Measurements from ENCODE around the gene TRAF3.
A peak's percentile ranks its signal among the peaks of the same experiment; 100 is the strongest.

The TRAF3 gene

GRCh38 chr14:102776761-102777710, at the start of gene TRAF3:
TSS of gene TRAF3 (plus strand) at chr14:102777449. CDS start at chr14:102870202, 92,753 bp downstream.
- DNase-seq (ENCODE audit: low read depth in 1 of 2, low spot score in 1 of 2): peak; percentile 68 to 70

GRCh38 chr14:102728501-102728900, 48.7 kb upstream of the TRAF3 start:
- no peak for DNase-seq (ENCODE audit: low read depth in 1 of 2, low spot score in 1 of 2)

- DNase-seq (ENCODE audit: low read depth in 1 of 2, low spot score in 1 of 2): no peak
These were observed 48.0 kb upstream of the TRAF3 start for GRCh38 chr14:102729268-102729667.

- DNase-seq (ENCODE audit: low read depth in 1 of 2, low spot score in 1 of 2): no peak
These were observed 47.4 kb upstream of the TRAF3 start for GRCh38 chr14:102729825-102730224.

- DNase-seq (ENCODE audit: low read depth in 1 of 2, low spot score in 1 of 2): no peak
These were observed 46.0 kb upstream of the TRAF3 start for GRCh38 chr14:102731101-102731870.

GRCh38 chr14:102731871-102732800, 45.1 kb upstream of the TRAF3 start:
- DNase-seq (ENCODE audit: low read depth in 1 of 2, low spot score in 1 of 2): no peak

GRCh38 chr14:102732924-102733323, 44.3 kb upstream of the TRAF3 start:
- no peak for DNase-seq (ENCODE audit: low read depth in 1 of 2, low spot score in 1 of 2)

- no peak for DNase-seq (ENCODE audit: low read depth in 1 of 2, low spot score in 1 of 2)
These were observed 43.9 kb upstream of the TRAF3 start for GRCh38 chr14:102733326-102733725.

- no peak for DNase-seq (ENCODE audit: low read depth in 1 of 2, low spot score in 1 of 2)
These were observed 42.8 kb upstream of the TRAF3 start for GRCh38 chr14:102734436-102734835.

- DNase-seq (ENCODE audit: low read depth in 1 of 2, low spot score in 1 of 2): no peak
These were observed 40.3 kb upstream of the TRAF3 start for GRCh38 chr14:102736956-102737355.

- no peak for DNase-seq (ENCODE audit: low read depth in 1 of 2, low spot score in 1 of 2)
These were observed 39.6 kb upstream of the TRAF3 start for GRCh38 chr14:102737402-102738372.

GRCh38 chr14:102738373-102739189, 38.7 kb upstream of the TRAF3 start:
- DNase-seq (ENCODE audit: low read depth in 1 of 2, low spot score in 1 of 2): no peak

- DNase-seq (ENCODE audit: low read depth in 1 of 2, low spot score in 1 of 2): no peak
These were observed 38.1 kb upstream of the TRAF3 start for GRCh38 chr14:102739190-102739469.

GRCh38 chr14:102746634-102747438, 30.4 kb upstream of the TRAF3 start:
- DNase-seq (ENCODE audit: low read depth in 1 of 2, low spot score in 1 of 2): no peak

- no peak for DNase-seq (ENCODE audit: low read depth in 1 of 2, low spot score in 1 of 2)
These were observed 28.4 kb upstream of the TRAF3 start for GRCh38 chr14:102748806-102749205.

- DNase-seq (ENCODE audit: low read depth in 1 of 2, low spot score in 1 of 2): no peak
These were observed 27.6 kb upstream of the TRAF3 start for GRCh38 chr14:102749393-102750305.

- no peak for DNase-seq (ENCODE audit: low read depth in 1 of 2, low spot score in 1 of 2)
These were observed 26.9 kb upstream of the TRAF3 start for GRCh38 chr14:102750376-102750775.

All from activated CD4-positive, alpha-beta T cell treated with anti-CD3 and anti-CD28 coated beads, Interleukin-2, amount 50 U/mL, for 24 hours (primary cell).